HK-2 (cell line): Measurements from ENCODE around the gene HUNK.

Experiments
- DNase-seq: peaks from one replicate; pipeline ENCODE4 v3.0.0-alpha.2; 2018; ENCODE audit not compliant: unreplicated experiment

HUNK gene

DNA sequence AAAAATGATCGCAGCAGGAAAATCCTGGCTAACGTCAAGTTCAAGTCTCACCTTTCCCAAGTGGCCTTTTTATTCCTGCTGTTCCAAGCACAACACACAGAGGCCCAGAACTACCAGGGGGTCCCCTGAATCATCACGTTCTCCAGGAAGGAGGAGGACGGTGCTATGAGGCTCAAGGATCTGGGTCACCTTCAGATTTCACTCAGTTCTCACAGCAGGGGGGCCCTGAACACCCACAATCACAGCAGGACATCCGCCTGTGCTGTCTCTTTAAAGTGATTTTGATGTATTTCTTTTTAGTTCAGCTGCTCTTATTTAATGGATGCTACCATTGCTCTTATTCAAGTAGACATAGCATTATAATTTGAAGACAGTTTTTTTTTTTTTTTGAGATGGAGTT is 173.4 kb downstream of the HUNK start:
- no peak for DNase-seq

DNA sequence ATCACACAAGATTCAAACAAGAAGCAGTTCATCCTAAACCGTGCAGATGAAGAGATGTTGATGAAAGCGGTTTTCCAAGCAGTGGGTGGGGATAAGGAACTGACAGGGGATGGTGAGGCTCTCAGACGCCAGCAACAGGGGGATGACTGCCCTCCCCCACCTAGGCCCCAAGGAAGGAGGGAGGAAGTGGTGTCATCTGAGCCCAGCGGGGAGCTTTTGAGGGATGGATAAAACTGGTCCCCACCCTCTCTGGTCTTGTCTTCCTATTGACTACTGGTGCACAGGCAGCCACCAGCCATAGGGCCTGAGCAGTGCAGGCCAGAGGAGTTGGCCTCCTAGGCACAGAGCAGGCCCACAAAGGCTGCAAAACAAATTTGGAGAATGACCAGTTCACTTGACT is 175.5 kb downstream of the HUNK start:
- DNase-seq, result no peak
